CD4-positive, alpha-beta T cell (primary cell): ENCODE measurements around the gene MTX2. TPM values are rescaled to one million over a fixed set of nuclear protein-coding genes. Genes with fewer than 3 reads are reported as not detected.

Experiments
- ATAC-seq: fragments of 200-7000 bp; cut with Tn5 transposase; one replicate; pipeline ENCODE4 v1.10.0; 2022; ENCODE audit warnings: mild to moderate bottlenecking; ENCODE audit not compliant: poor library complexity
- CTCF ChIA-PET: fragments of 350-600 bp; sonication (Branson Sonifier 250); formaldehyde crosslinking; loops from one replicate; lab custom pipeline; 2021; ENCODE audit warnings: antibody characterized with exemption, inconsistent platforms; lab: Charles Lee
- POLR2A ChIA-PET: fragments of 350-600 bp; sonication (Branson Sonifier 250); formaldehyde crosslinking; loops from one replicate; lab custom pipeline; 2021; ENCODE audit warnings: antibody characterized with exemption, inconsistent platforms; lab: Charles Lee
- DNase-seq, 14 experiments: peaks; one replicate each; pipeline ENCODE4 v3.0.0-alpha.2; 2013 to 2020; ENCODE audit warnings: mixed read lengths in 2 of 14
- H3K27ac ChIP-seq, 2 donors: one replicate each; pipeline versions ENCODE4 v1.5.1 to v1.7.0; 2013; ENCODE audit warnings: low read length in 2 of 2, low read depth in 1 of 2, mild to moderate bottlenecking in 1 of 2
- H3K27me3 ChIP-seq, 2 experiments: 1 replicate in 1 of 2; 2 replicates in 1 of 2; pipeline versions ENCODE4 v1.6.1 to v1.7.0; 2013; ENCODE audit warnings: low read length in 2 of 2, control low read depth in 1 of 2, mild to moderate bottlenecking in 1 of 2, moderate library complexity in 1 of 2; ENCODE audit not compliant: insufficient read depth in 2 of 2, control insufficient read depth in 1 of 2
- H3K36me3 ChIP-seq: one replicate; pipeline ENCODE4 v1.6.1; 2013; ENCODE audit warnings: low read length, control low read depth; ENCODE audit not compliant: insufficient read depth
- H3K4me1 ChIP-seq: one replicate; pipeline ENCODE4 v1.6.1; 2013; ENCODE audit warnings: low read length, control low read depth; ENCODE audit not compliant: insufficient read depth
- H3K4me3 ChIP-seq: one replicate; pipeline ENCODE4 v1.5.1; 2013; ENCODE audit warnings: mild to moderate bottlenecking, low read length, moderate library complexity
- H3K9me3 ChIP-seq, 2 experiments: 1 replicate in 1 of 2; 2 replicates in 1 of 2; pipeline versions ENCODE4 v1.6.1 to v1.7.0; 2013; ENCODE audit warnings: low read length in 2 of 2, mild to moderate bottlenecking in 2 of 2, control low read depth in 1 of 2, moderate library complexity in 1 of 2; ENCODE audit not compliant: control insufficient read depth in 1 of 2, insufficient read depth in 1 of 2
- H3K27ac Mint-ChIP-seq: one replicate; pipeline ENCODE4 v1.8.0; 2020; ENCODE audit warnings: mixed read lengths
- H3K27me3 Mint-ChIP-seq: one replicate; pipeline ENCODE4 v1.8.0; 2021; ENCODE audit warnings: mixed read lengths
- H3K36me3 Mint-ChIP-seq: one replicate; pipeline ENCODE4 v1.8.0; 2021; ENCODE audit warnings: low read depth, mixed read lengths
- H3K4me1 Mint-ChIP-seq: one replicate; pipeline ENCODE4 v1.8.0; 2021; ENCODE audit warnings: low read depth, mixed read lengths
- H3K4me3 Mint-ChIP-seq: one replicate; pipeline ENCODE4 v1.8.0; 2020; ENCODE audit warnings: mild to moderate bottlenecking, mixed read lengths
- H3K9me3 Mint-ChIP-seq: one replicate; pipeline ENCODE4 v1.8.0; 2020; ENCODE audit warnings: mixed read lengths
- intact Hi-C, 2 experiments: fragments of 100-400 bp; cut with DNase I in 1 of 2; cut with micrococcal nuclease in 1 of 2; formaldehyde crosslinking; loops; one replicate each; pipeline versions ENCODE4 v1.15.1 to v1.9.0; 2023 to 2025; cut with DNase I, micrococcal nuclease
- total RNA-seq, 174 experiments: library from RNA in 2 of 174; stranded (reverse) in 2 of 174; gene quantifications; one replicate each; pipeline ENCODE4 v1.2.3 and lab custom pipeline; 2021 to 2026
- TF ChIP-seq, protein P1 (sequence below): fragments of 200-600 bp; IDR thresholded peaks from one replicate; pipeline ENCODE4 v1.8.0; 2022; ENCODE audit warnings: antibody characterized with exemption, mild to moderate bottlenecking

The MTX2 gene
- total RNA-seq, 2 experiments from 2014 or later = 5.0 to 5.2 TPM

DNA sequence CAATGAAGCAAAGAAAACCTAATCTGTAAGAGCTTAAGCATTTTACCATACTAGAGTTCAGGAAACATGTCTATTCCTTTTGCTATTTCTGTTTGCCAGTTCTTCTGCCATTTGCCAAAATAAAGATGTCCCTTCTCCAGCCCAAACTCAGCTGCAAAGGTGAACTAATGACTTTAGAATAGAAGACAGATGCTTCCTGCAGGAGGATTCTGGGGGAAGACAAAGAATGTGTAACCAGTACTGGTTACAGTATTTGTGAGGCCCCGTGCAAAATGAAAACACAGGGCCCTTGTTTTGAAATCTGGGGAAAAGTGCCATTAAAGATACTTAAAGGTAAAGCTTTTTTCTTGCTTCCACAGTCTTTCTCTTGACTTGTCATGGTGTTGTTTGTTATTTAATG is 34.3 kb upstream of the MTX2 start:
- Histone ChIP-seq H3K36me3 (no peaks in the 10 kb centered on the region), H3K27me3 (peaks cover 11 to 16% of the 10 kb centered on the region in 2 experiments), H3K9me3 (no peaks in the 10 kb centered on the region), H3K27ac (no peak overlapping the region), H3K4me3 (no peak overlapping the region), H3K4me1 (no peaks in the 10 kb centered on the region)
- Mint-ChIP-seq H3K27ac (no peak overlapping the region), H3K36me3 (no peaks in the 10 kb centered on the region), H3K9me3 (no peaks in the 10 kb centered on the region), H3K4me3 (no peak overlapping the region), H3K4me1 (no peaks in the 10 kb centered on the region), H3K27me3 (peaks cover 69% of the 10 kb centered on the region)
- ChIA-PET POLR2A (no interaction called here), CTCF (no interaction called here)
- intact Hi-C loops = no loop called here
- TF ChIP-seq, protein P1, sequence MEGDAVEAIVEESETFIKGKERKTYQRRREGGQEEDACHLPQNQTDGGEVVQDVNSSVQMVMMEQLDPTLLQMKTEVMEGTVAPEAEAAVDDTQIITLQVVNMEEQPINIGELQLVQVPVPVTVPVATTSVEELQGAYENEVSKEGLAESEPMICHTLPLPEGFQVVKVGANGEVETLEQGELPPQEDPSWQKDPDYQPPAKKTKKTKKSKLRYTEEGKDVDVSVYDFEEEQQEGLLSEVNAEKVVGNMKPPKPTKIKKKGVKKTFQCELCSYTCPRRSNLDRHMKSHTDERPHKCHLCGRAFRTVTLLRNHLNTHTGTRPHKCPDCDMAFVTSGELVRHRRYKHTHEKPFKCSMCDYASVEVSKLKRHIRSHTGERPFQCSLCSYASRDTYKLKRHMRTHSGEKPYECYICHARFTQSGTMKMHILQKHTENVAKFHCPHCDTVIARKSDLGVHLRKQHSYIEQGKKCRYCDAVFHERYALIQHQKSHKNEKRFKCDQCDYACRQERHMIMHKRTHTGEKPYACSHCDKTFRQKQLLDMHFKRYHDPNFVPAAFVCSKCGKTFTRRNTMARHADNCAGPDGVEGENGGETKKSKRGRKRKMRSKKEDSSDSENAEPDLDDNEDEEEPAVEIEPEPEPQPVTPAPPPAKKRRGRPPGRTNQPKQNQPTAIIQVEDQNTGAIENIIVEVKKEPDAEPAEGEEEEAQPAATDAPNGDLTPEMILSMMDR = no peak
- ATAC-seq (no peak), DNase-seq (no peak)

DNA sequence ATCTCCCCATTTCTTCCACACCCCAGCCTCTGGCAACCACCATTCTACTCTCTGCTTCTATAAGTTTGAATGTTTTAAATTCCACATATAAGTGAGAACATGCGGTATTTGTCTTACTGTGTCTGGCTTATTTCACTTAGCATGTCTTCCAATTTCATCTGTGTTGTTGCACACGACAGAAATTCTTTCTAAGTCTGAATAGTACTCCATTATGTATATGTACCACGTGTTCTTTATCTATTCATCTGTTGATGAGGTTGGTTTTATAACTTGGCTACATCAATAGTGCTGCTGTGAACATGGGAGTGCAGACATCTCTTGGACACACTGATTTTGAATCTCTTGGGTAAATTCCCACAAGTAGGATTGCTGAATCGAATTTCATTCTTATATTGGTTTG is 31.8 kb upstream of the MTX2 start:
- H3K9me3 ChIP-seq = no peaks in the 10 kb centered on the region
- no peak overlapping the region for H3K4me3 Mint-ChIP-seq
- ATAC-seq = no peak
- ChIA-PET POLR2A (no interaction called here), CTCF (no interaction called here)
- H3K27me3 ChIP-seq = peaks cover 8 to 9% of the 10 kb centered on the region in 2 experiments
- H3K36me3 Mint-ChIP-seq = no peaks in the 10 kb centered on the region
- H3K27ac ChIP-seq = no peak overlapping the region
- H3K4me3 ChIP-seq = no peak overlapping the region
- no peaks in the 10 kb centered on the region for H3K4me1 ChIP-seq
- DNase-seq = no peak
- H3K27me3 Mint-ChIP-seq = peaks cover 55% of the 10 kb centered on the region
- no peak overlapping the region for H3K27ac Mint-ChIP-seq
- H3K9me3 Mint-ChIP-seq = no peaks in the 10 kb centered on the region
- intact Hi-C loops = no loop called here
- no peaks in the 10 kb centered on the region for H3K36me3 ChIP-seq
- TF ChIP-seq, protein P1 = no peak
- no peaks in the 10 kb centered on the region for H3K4me1 Mint-ChIP-seq

DNA sequence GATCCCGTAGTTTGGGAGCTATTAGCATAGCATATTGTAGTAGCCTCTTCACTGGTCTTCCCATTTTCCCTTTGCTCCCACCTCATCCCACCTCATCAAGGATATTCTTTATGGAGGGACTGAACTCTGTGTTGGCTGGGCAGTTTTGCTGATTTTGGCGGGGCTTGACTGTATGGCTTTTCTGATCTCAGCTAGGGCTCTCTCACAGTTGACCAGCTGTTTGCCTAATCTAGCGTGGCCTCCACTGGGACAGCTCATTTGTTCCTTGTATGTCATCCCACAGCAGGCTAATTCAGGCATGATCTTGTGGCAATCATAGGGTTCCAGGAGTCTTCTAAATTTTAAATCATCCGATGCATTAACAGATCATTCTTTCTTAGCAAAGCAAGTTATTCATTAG is 30.2 kb upstream of the MTX2 start:
- Histone ChIP-seq H3K4me1 (no peaks in the 10 kb centered on the region), H3K27me3 (peaks cover 8 to 14% of the 10 kb centered on the region in 2 experiments), H3K4me3 (no peak overlapping the region), H3K27ac (no peak overlapping the region), H3K36me3 (no peaks in the 10 kb centered on the region), H3K9me3 (no peaks in the 10 kb centered on the region)
- intact Hi-C loops = no loop called here
- Mint-ChIP-seq H3K27ac (no peak overlapping the region), H3K27me3 (peaks cover 52% of the 10 kb centered on the region), H3K4me1 (no peaks in the 10 kb centered on the region), H3K9me3 (no peaks in the 10 kb centered on the region), H3K4me3 (no peak overlapping the region), H3K36me3 (no peaks in the 10 kb centered on the region)
- TF ChIP-seq, protein P1 = no peak
- no peak for ATAC-seq
- ChIA-PET POLR2A (no interaction called here), CTCF (no interaction called here)
- no peak for DNase-seq
